HepG2 (cell line): ENCODE data around the gene ABCA4. TPM values are rescaled to one million over a fixed set of nuclear protein-coding genes. Genes with fewer than 3 reads are reported as not detected.
A peak's percentile ranks its signal among the peaks of the same experiment; 100 is the strongest.

Experiments used
- ARID3A ChIP-seq: IDR thresholded peaks from 2 replicates; pipeline ENCODE4 v1.6.1; 2012; ENCODE audit warnings: low read depth, low read length, improper control_type of control experiment
- ARID5B ChIP-seq: IDR thresholded peaks from 2 replicates; pipeline ENCODE4 v1.4.0; 2020; ENCODE audit warnings: mild to moderate bottlenecking, missing genetic modification reagents
- ATF5 ChIP-seq: sonication (generic); formaldehyde crosslinking; IDR thresholded peaks from 2 replicates; pipeline ENCODE4 v1.4.0; 2020; ENCODE audit warnings: mild to moderate bottlenecking, low read depth, missing genetic modification reagents
- FOXK2 ChIP-seq: fragments of 450-650 bp; IDR thresholded peaks from 2 replicates; pipeline ENCODE4 v1.6.1; 2016
- GFI1 ChIP-seq: sonication (generic); formaldehyde crosslinking; IDR thresholded peaks from 2 replicates; pipeline ENCODE4 v1.5.0; 2020; ENCODE audit warnings: missing genetic modification reagents, mild to moderate bottlenecking, borderline replicate concordance
- HDAC6 ChIP-seq: fragments of 200-600 bp; sonication (generic); IDR thresholded peaks from 2 replicates; pipeline ENCODE4 v1.7.0; 2017; ENCODE audit warnings: mild to moderate bottlenecking, antibody characterized with exemption, low read length, low read depth
- HHEX ChIP-seq: IDR thresholded peaks from 2 replicates; pipeline ENCODE4 v1.6.1; 2016; ENCODE audit warnings: control low read depth
- KDM6A ChIP-seq: IDR thresholded peaks from 2 replicates; pipeline ENCODE4 v1.6.1; 2016; ENCODE audit warnings: low read depth
- MEF2D ChIP-seq: sonication (generic); formaldehyde crosslinking; IDR thresholded peaks from 2 replicates; pipeline ENCODE4 v1.5.1; 2020; ENCODE audit warnings: mild to moderate bottlenecking, missing genetic modification reagents
- NFKB2 ChIP-seq: sonication (generic); formaldehyde crosslinking; IDR thresholded peaks from 2 replicates; pipeline ENCODE4 v1.4.0; 2020; ENCODE audit warnings: missing genetic modification reagents, borderline replicate concordance
- PHF20 ChIP-seq: sonication (generic); formaldehyde crosslinking; IDR thresholded peaks from 2 replicates; pipeline ENCODE4 v1.5.0; 2020; ENCODE audit warnings: mild to moderate bottlenecking, missing genetic modification reagents
- PHF21A ChIP-seq: sonication (generic); formaldehyde crosslinking; IDR thresholded peaks from 2 replicates; pipeline ENCODE4 v1.5.0; 2020; ENCODE audit warnings: mild to moderate bottlenecking, missing genetic modification reagents
- PPARG ChIP-seq: conservative IDR thresholded peaks from 2 replicates; pipeline ENCODE4 v1.6.1; 2016; ENCODE audit warnings: missing biosample characterization, missing genetic modification reagents
- RFXAP ChIP-seq: sonication (generic); formaldehyde crosslinking; IDR thresholded peaks from 2 replicates; pipeline ENCODE4 v1.4.0; 2020; ENCODE audit warnings: missing genetic modification reagents, borderline replicate concordance
- RXRA ChIP-seq: sonication (generic); formaldehyde crosslinking; IDR thresholded peaks from 2 replicates; pipeline ENCODE4 v1.5.1; 2020; ENCODE audit warnings: missing genetic modification reagents
- RXRB ChIP-seq: IDR thresholded peaks from 2 replicates; pipeline ENCODE4 v1.6.1; 2016; ENCODE audit warnings: borderline replicate concordance, missing genetic modification reagents, missing compliant biosample characterization
- TCF12 ChIP-seq, 2 experiments: fragments of 450-650 bp in 1 of 2; sonication (generic) in 1 of 2; formaldehyde crosslinking in 1 of 2; IDR thresholded peaks; 2 replicates each; pipeline versions ENCODE4 v1.6.1 to v1.8.0; 2017 to 2022; ENCODE audit warnings: antibody characterized with exemption in 1 of 2, mild to moderate bottlenecking in 1 of 2, missing genetic modification reagents in 1 of 2, moderate library complexity in 1 of 2
- ZBTB43 ChIP-seq: sonication (generic); formaldehyde crosslinking; conservative IDR thresholded peaks from 2 replicates; pipeline ENCODE4 v1.4.0; 2020; ENCODE audit warnings: missing genetic modification reagents
- ZMYM4 ChIP-seq: sonication (generic); formaldehyde crosslinking; IDR thresholded peaks from 2 replicates; pipeline ENCODE4 v1.8.1; 2023; ENCODE audit warnings: mild to moderate bottlenecking, missing genetic modification reagents
- ZNF232 ChIP-seq: sonication (generic); formaldehyde crosslinking; IDR thresholded peaks from 2 replicates; pipeline ENCODE4 v1.4.0; 2020; ENCODE audit warnings: missing genetic modification reagents, borderline replicate concordance
- ZNF501 ChIP-seq: sonication (generic); formaldehyde crosslinking; IDR thresholded peaks from 2 replicates; pipeline ENCODE4 v1.5.1; 2020; ENCODE audit warnings: mild to moderate bottlenecking, moderate library complexity, missing genetic modification reagents
- ZNF562 ChIP-seq: sonication (generic); formaldehyde crosslinking; IDR thresholded peaks from 2 replicates; pipeline ENCODE4 v1.8.0; 2022; ENCODE audit warnings: missing genetic modification reagents, borderline replicate concordance
- polyA plus RNA-seq, 8 experiments: library from polyadenylated mRNA; depleted of rRNA in 3 of 8; stranded (reverse) in 7 of 8; unstranded in 1 of 8; fragments of >200 nt; fragmentation: Illumina TruSeq in 4 of 8; extraction: Trizol in 4 of 8; gene quantifications; 2 replicates each; pipeline versions ENCODE4 v1.2.1 to v1.2.3, GENCODE V29; 2011 to 2016; ENCODE audit warnings: low read depth in 4 of 8, missing spikeins in 1 of 8, mixed read lengths in 1 of 8; ENCODE audit not compliant: insufficient read depth in 1 of 8
- total RNA-seq, 5 experiments: library from RNA; depleted of rRNA; stranded (reverse); fragments of >200 nt; fragmentation: Illumina TruSeq; extraction: Trizol; gene quantifications; 2 replicates each; pipeline ENCODE4 v1.2.3, GENCODE V29; 2016; ENCODE audit warnings: low read depth in 1 of 5

Gene ABCA4
- total and polyA plus RNA-seq, 2 of the 13 experiments (the other 11 are each of a cell fraction or from before 2014, with no cell fraction given) = 0.24 to 0.67 TPM

- TF ChIP-seq ZBTB43 (0 out of 2 replicates have a peak, but pooled peaks have one; percentile 65), RFXAP (CRISPR knock-in tag) (0 out of 2 replicates have a peak, but pooled peaks have one; percentile 47), KDM6A (CRISPR knock-in tag) (peak; percentile 95), ARID3A (peak; percentile 14; the same call in 1 of the 2 replicates), TCF12 (IDR thresholded peaks at IDR 0.05) (no peak), TCF12 (CRISPR knock-in tag; IDR thresholded peaks at IDR 0.05) (no peak), RXRA (peak; percentile 96), PHF21A (CRISPR knock-in tag) (peak; percentile 90), RXRB (CRISPR knock-in tag) (peak; percentile 97), ZMYM4 (CRISPR knock-in tag) (peak; percentile 100), ATF5 (CRISPR knock-in tag) (no peak), ZNF501 (CRISPR knock-in tag) (peak; percentile 78), HHEX (CRISPR knock-in tag) (peak; percentile 19; the same call in 1 of the 2 replicates), PHF20 (0 out of 2 replicates have a peak, but pooled peaks have one; percentile 20), FOXK2 (peak; percentile 40; the same call in 1 of the 2 replicates), ARID5B (CRISPR knock-in tag) (peak; percentile 92), MEF2D (CRISPR knock-in tag) (peak; percentile 64; the same call in 1 of the 2 replicates), GFI1 (CRISPR knock-in tag) (peak; percentile 72), PPARG (CRISPR knock-in tag) (peak; percentile 75; the same call in 1 of the 2 replicates), HDAC6 (no peak), ZNF562 (no peak), NFKB2 (no peak), ZNF232 (CRISPR knock-in tag) (peak; percentile 58; the same call in 1 of the 2 replicates)
These were observed 4.9 kb upstream of the ABCA4 start (continued) for GRCh38 chr1:94125551-94126514.
